Body of pancreas (tissue), 4 donors: ENCODE data around the gene SSR1.

Experiments
- CTCF ChIP-seq, 7 experiments: fragments of 450-650 bp in 4 of 7; fragments of 200-600 bp in 3 of 7; sonication (generic) in 3 of 7; IDR thresholded peaks; one replicate each; pipeline ENCODE4 v1.5.1; 2016 to 2019; ENCODE audit warnings: antibody characterized with exemption in 7 of 7
- POLR2A ChIP-seq, 3 donors: fragments of 450-650 bp; IDR thresholded peaks; one replicate each; pipeline ENCODE4 v1.6.1; 2016; ENCODE audit warnings: antibody characterized with exemption in 3 of 3, mild to moderate bottlenecking in 2 of 3

GRCh38 chr6:7315948-7316365 lies 3.0 kb upstream of the SSR1 start:
- TF ChIP-seq CTCF (IDR thresholded peaks at IDR 0.05) (no peak), POLR2A (IDR thresholded peaks at IDR 0.05) (no peak)
